Activated gamma-delta T cell treated with anti-CD3 and anti-CD28 coated beads, Interleukin-2, amount 50 U/mL, for 16 hours (primary cell): ENCODE measurements around the gene ZFYVE19.

ENCODE experiments used
- DNase-seq: peaks from one replicate; pipeline ENCODE4 v3.0.0-alpha.2; 2020; ENCODE audit warnings: low read depth

Gene ZFYVE19

GRCh38 chr15:40775740-40776536, 31.0 kb upstream of the ZFYVE19 start:
- DNase-seq = no peak

GRCh38 chr15:40776537-40777141, 30.2 kb upstream of the ZFYVE19 start:
- DNase-seq = peak; percentile 51

GRCh38 chr15:40782609-40783227, 24.2 kb upstream of the ZFYVE19 start:
- peak; percentile 65 for DNase-seq

GRCh38 chr15:40785164-40785563, 21.7 kb upstream of the ZFYVE19 start:
- no peak for DNase-seq

GRCh38 chr15:40785814-40786213, 21.1 kb upstream of the ZFYVE19 start:
- DNase-seq = no peak

GRCh38 chr15:40787344-40787841, 19.5 kb upstream of the ZFYVE19 start:
- no peak for DNase-seq

- DNase-seq = no peak
These were observed 18.9 kb upstream of the ZFYVE19 start for GRCh38 chr15:40787991-40788390.

GRCh38 chr15:40789119-40789518, 17.8 kb upstream of the ZFYVE19 start:
- no peak for DNase-seq

- DNase-seq = no peak
These were observed 16.9 kb upstream of the ZFYVE19 start for GRCh38 chr15:40789999-40790398.

GRCh38 chr15:40790718-40791117, 16.2 kb upstream of the ZFYVE19 start:
- no peak for DNase-seq

- DNase-seq = no peak
These were observed 14.5 kb upstream of the ZFYVE19 start for GRCh38 chr15:40792394-40792793.

GRCh38 chr15:40793216-40793989, 13.5 kb upstream of the ZFYVE19 start:
- no peak for DNase-seq

- DNase-seq = no peak
These were observed 10.8 kb upstream of the ZFYVE19 start for GRCh38 chr15:40796041-40796440.

- DNase-seq = no peak
These were observed 10.4 kb upstream of the ZFYVE19 start for GRCh38 chr15:40796512-40796911.

GRCh38 chr15:40799523-40799922, 7.4 kb upstream of the ZFYVE19 start:
- DNase-seq = no peak

- no peak for DNase-seq
These were observed 3.8 kb upstream of the ZFYVE19 start for GRCh38 chr15:40803076-40803475.

GRCh38 chr15:40803688-40804087, 3.2 kb upstream of the ZFYVE19 start:
- DNase-seq = no peak

- DNase-seq = no peak
These were observed 239 bp upstream of the ZFYVE19 start for GRCh38 chr15:40806672-40807027.

- DNase-seq = no peak
These were observed 1.1 kb downstream of the ZFYVE19 start for GRCh38 chr15:40807888-40808461.

GRCh38 chr15:40808861-40809450, 2.1 kb downstream of the ZFYVE19 start:
- DNase-seq = no peak

GRCh38 chr15:40812721-40813425, 6.0 kb downstream of the ZFYVE19 start:
- DNase-seq = no peak
